ENCODE results near the gene UBLCP1.
A peak's percentile ranks its signal among the peaks of the same experiment; 100 is the strongest.
"Not testable (repeated sequence)": the region's sequence is repeated elsewhere in the genome, so short reads cannot be mapped to it uniquely, and the experiment has no call there.

UBLCP1 gene

GRCh38 chr5:159252195-159252594 lies 10.9 kb upstream of the UBLCP1 start:
- H3K4me3 ChIP-seq (ENCODE audit: low read depth, low read length) = no peak overlapping the region
- no peak for DNase-seq (ENCODE audit: low read depth)
- TF ChIP-seq CTCF (conservative IDR thresholded peaks at IDR 0.05; ENCODE audit: low read depth, low read length) = no peak

GRCh38 chr5:159257007-159257406 lies 6.1 kb upstream of the UBLCP1 start:
- no peak for TF ChIP-seq CTCF (conservative IDR thresholded peaks at IDR 0.05; ENCODE audit: low read depth, low read length)
- H3K4me3 ChIP-seq (ENCODE audit: low read depth, low read length) = no peak overlapping the region
- no peak for DNase-seq (ENCODE audit: low read depth)

GRCh38 chr5:159257629-159258283 lies 5.3 kb upstream of the UBLCP1 start:
- DNase-seq (ENCODE audit: low read depth) = no peak
- no peak for TF ChIP-seq CTCF (conservative IDR thresholded peaks at IDR 0.05; ENCODE audit: low read depth, low read length)
- H3K4me3 ChIP-seq (ENCODE audit: low read depth, low read length) = no peak overlapping the region

GRCh38 chr5:159258361-159258760 lies 4.7 kb upstream of the UBLCP1 start:
- no peak for DNase-seq (ENCODE audit: low read depth)
- no peak for TF ChIP-seq CTCF (conservative IDR thresholded peaks at IDR 0.05; ENCODE audit: low read depth, low read length)
- no peak overlapping the region for H3K4me3 ChIP-seq (ENCODE audit: low read depth, low read length)

GRCh38 chr5:159260212-159260611 lies 2.9 kb upstream of the UBLCP1 start:
- H3K4me3 ChIP-seq (ENCODE audit: low read depth, low read length); DNase-seq (ENCODE audit: low read depth): not testable (repeated sequence)

- peak overlapping the region; percentile 97 for H3K4me3 ChIP-seq (ENCODE audit: low read depth, low read length)
- peak; percentile 13 for DNase-seq (ENCODE audit: low read depth)
- no peak for TF ChIP-seq CTCF (conservative IDR thresholded peaks at IDR 0.05; ENCODE audit: low read depth, low read length)
Measured at GRCh38 chr5:159262472-159262858, 625 bp upstream of the UBLCP1 start.

- TF ChIP-seq CTCF (conservative IDR thresholded peaks at IDR 0.05; ENCODE audit: low read depth, low read length) = no peak
- DNase-seq (ENCODE audit: low read depth) = peak; percentile 7
- H3K4me3 ChIP-seq (ENCODE audit: low read depth, low read length) = peak overlapping the region; percentile 97
Measured at GRCh38 chr5:159263569-159263905, 447 bp downstream of the UBLCP1 start.

- H3K4me3 ChIP-seq (ENCODE audit: low read depth, low read length); DNase-seq (ENCODE audit: low read depth): not testable (repeated sequence)
Measured at GRCh38 chr5:159266764-159267163, 3.7 kb downstream of the UBLCP1 start.

All from choroid plexus epithelial cell (primary cell).